ENCODE measurements around the gene DRP2.

DRP2 gene

GRCh38 chrX:101195442-101196173, 24.0 kb upstream of the DRP2 start:
- no peak for TF ChIP-seq CTCF (IDR thresholded peaks at IDR 0.05; ENCODE audit: low read depth, low read length)
- H3K4me3 ChIP-seq (ENCODE audit: low read depth, low read length) = no peak overlapping the region

GRCh38 chrX:101203761-101204351, 15.7 kb upstream of the DRP2 start:
- no peak for TF ChIP-seq CTCF (IDR thresholded peaks at IDR 0.05; ENCODE audit: low read depth, low read length)
- no peak overlapping the region for H3K4me3 ChIP-seq (ENCODE audit: low read depth, low read length)

GRCh38 chrX:101206471-101206870, 13.1 kb upstream of the DRP2 start:
- peak; percentile 20; the same call in 1 of the 2 replicates for TF ChIP-seq CTCF (IDR thresholded peaks at IDR 0.05; ENCODE audit: low read depth, low read length)
- H3K4me3 ChIP-seq (ENCODE audit: low read depth, low read length) = no peak overlapping the region

GRCh38 chrX:101208152-101208905, 11.3 kb upstream of the DRP2 start:
- H3K4me3 ChIP-seq (ENCODE audit: low read depth, low read length) = no peak overlapping the region
- TF ChIP-seq CTCF (IDR thresholded peaks at IDR 0.05; ENCODE audit: low read depth, low read length) = no peak

GRCh38 chrX:101210630-101211029, 9.0 kb upstream of the DRP2 start:
- H3K4me3 ChIP-seq (ENCODE audit: low read depth, low read length) = no peak overlapping the region
- TF ChIP-seq CTCF (IDR thresholded peaks at IDR 0.05; ENCODE audit: low read depth, low read length) = no peak

- no peak overlapping the region for H3K4me3 ChIP-seq (ENCODE audit: low read depth, low read length)
- no peak for TF ChIP-seq CTCF (IDR thresholded peaks at IDR 0.05; ENCODE audit: low read depth, low read length)
Measured at GRCh38 chrX:101217689-101218088, 1.9 kb upstream of the DRP2 start.

GRCh38 chrX:101219864-101220346, 319 bp downstream of the DRP2 start:
- no peak for TF ChIP-seq CTCF (IDR thresholded peaks at IDR 0.05; ENCODE audit: low read depth, low read length)
- H3K4me3 ChIP-seq (ENCODE audit: low read depth, low read length) = peak overlapping the region; percentile 50
